HTERT RPE-1 (cell line): Measurements from ENCODE around the gene GUCY1A2.
"Not testable (repeated sequence)": the region's sequence is repeated elsewhere in the genome, so short reads cannot be mapped to it uniquely, and the experiment has no call there.

Source experiments
- in situ Hi-C: fragments of 300-500 bp; cut with MboI; formaldehyde crosslinking; loops from 4 replicates; pipeline ENCODE4 v1.14.3; 2020; ENCODE audit warnings: low sequenced_read_pairs

Gene GUCY1A2

DNA sequence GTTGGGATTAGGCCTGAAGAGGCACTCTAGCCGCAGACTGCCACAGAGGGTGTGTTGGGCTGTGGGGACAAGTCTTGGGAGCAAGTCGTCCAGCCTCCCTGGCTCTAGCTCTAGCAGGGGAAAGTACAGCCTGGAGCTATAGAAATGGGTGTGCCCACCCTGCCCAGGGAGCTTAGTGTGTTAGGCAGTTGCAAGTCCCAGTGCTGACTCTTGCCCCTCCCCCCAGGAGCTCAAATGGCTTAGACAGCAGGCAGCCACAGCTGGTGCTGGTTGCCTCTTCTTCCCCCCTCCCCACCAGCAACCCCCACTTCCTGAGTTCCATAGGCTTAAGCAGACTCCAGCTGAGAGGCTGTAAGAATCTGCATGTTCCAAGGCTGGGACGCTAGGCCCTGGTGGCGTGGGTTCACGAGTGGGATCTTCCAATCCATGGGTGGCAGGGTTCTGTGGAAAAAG, 61.2 kb downstream of the GUCY1A2 start:
- in situ Hi-C loops, result no loop called here

DNA sequence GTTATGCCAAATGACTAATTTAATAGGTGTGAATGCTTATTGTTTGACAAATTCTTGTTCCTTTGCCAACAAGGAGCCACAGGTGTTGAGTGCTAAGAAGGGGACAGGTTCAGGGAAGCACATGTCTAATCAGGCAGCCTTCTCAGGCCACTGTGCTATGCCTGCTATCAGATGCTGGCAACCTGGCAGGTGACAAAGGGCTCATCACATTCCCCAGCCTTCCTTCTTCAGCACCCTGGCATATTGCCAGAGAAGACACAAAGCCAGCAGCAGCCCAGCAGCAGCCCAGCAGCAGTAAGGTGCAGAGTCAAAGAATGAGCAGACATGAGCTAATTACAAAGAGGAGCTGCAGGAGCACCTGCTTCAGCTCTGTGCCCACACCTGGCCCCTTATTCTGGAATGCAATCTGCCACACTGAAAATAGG, 68.2 kb downstream of the GUCY1A2 start:
- in situ Hi-C loops, result no loop called here

DNA sequence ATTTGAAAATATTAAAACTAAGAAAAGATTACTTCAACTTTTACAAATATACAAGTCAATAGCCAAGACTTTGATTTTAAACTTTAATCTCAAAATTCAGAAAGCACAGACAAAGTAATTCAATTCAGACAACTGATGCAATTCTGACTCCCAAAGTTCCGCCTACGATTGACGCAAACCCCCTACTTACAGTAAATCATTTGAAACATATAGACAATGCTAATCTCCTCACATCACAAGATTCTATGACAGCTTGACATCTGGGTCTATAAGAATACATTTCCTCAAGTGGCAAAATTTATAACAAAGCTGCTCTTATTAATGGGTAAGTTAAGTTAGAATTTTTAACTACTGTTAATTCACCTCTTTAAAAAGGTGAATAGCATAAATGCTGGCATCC, 75.2 kb downstream of the GUCY1A2 start:
- in situ Hi-C loops, result no loop called here

DNA sequence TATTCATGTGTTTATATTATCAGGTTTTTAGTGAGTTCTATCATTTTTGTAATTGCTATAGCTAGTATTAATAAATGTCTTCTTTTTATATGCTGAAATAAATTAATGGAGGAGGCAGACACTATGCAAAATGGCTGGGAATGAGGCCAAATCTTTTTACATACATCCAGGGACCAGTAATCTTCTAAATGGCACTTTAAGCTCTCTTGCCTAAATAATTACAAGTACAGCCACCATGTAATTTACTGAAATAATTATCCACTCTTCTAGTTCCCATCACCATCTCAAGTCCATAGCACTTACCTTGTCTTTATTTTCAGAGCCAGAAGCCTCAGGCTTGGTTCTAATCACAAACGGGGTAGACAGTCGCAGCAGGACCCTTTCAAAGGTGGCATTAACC, 79.1 kb downstream of the GUCY1A2 start:
- in situ Hi-C loops, result no loop called here

DNA sequence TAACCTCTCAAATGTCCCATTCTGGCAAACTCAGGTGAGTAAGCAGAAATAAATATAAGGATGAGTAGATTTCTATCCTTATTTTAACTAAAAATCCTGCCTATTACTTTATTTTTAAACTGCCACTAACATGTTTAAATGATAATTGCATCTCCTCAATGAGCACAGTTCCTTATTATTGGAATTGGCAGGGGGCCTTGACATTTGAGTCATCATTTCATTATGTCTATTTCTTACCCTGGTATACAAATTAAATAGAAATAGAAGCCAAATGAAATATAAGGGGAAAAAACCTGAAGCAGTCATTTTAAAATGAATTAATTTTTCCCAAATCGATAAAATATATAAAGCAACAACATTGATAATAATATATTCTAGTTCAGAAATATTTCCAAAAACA, 81.2 kb downstream of the GUCY1A2 start:
- in situ Hi-C loops, result no loop called here

DNA sequence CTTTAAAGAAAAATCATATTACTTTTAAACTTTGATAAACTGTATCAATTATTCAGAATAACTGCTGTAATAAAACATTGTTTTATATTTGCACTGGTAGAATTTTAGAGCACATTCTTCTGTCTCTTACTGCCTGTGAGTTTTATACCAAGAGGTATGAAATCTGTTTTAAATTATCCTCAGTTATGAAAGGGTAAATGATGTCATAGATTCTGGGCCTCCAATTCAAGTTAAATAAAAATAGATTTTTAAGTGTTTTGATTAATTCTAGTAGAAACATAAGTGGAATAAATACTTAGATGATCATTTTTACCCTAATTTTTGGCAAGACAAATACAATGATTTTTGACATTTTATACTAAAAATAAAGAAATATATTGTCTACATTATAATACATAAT, 93.0 kb downstream of the GUCY1A2 start:
- in situ Hi-C loops, result no loop called here

DNA sequence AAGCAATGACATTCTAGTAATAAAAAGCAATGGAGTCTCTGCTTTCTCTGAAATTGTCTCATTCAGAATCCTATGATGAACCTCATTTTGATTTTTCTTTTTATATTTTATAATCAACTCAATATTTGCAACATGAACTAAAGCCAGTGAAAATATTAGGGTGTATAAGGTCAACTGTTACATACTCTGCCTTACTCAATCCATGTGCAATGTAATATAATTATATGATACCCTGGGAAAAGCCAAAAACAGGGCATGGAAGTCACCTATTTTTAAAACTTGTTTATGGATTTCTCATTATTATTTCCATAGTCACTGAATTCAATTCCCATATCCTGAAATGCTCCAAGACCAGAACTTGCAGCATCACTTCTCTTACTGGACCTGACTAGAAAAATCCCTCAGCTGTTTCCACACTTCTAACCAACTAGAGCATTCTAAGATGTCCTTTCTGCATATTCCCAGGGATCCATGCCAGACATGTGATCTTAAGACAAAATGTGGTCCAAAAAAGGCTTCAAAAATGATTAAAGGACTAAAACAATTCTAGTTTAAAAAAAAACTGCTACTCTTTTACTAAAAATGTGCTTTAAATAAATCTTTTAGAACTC, 97.3 kb downstream of the GUCY1A2 start:
- in situ Hi-C loops, result no loop called here

DNA sequence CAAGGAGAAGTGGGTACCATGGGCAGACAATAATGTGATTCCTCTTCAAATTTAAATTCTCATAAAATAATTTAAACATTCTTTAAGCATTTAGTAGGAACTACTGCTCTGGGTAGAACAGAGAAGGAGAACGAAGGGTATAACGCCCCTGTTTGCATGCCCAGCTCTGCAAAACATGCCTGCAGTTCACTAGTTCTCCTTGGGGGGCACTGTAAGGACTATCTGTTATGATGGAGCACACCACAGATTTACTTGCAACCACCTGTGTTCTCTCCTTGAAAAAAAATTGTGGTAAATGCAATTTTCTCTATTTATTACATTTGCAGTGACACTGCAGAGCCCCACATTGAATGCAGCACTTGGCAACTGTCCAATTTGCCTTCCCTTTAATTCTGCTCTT, 100.3 kb downstream of the GUCY1A2 start:
- in situ Hi-C loops, result no loop called here

DNA sequence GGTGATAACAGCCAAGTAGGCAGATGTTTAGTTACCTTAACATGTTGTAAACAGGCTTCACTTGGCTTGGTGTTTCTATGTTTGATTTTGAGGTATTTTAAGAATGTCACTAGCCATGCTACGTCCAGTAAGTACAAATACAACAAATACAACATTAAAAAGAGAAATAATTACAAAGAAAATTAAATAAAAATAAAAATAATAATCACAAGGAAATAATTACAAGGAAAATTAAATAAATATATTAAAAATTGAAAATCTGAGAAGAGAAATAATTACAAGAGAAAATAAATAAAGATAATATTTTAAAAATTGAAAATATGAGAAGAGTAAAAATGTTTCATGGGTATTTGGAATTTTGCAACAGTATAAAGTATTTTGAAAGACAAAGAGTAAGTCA, 103.9 kb downstream of the GUCY1A2 start:
- in situ Hi-C loops, result no loop called here

DNA sequence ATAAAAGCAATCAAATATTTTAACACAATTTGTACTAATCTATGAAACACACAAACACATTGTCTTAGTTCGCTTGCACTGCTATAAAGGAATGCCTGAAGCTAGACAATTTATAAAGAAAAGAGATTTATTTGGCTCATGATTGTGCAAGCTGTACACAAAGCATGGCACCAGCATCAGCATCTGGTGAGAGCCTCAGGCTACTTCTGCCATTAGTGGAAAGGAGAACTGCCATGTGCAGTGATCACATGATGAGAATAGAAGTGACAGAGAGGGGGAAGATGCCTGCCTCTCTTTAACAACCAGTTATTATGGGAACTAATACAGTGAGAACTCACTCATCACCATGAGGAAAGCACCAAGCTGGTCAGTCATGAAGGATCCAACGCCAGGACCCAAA, 105.1 kb downstream of the GUCY1A2 start:
- in situ Hi-C loops, result no loop called here

DNA sequence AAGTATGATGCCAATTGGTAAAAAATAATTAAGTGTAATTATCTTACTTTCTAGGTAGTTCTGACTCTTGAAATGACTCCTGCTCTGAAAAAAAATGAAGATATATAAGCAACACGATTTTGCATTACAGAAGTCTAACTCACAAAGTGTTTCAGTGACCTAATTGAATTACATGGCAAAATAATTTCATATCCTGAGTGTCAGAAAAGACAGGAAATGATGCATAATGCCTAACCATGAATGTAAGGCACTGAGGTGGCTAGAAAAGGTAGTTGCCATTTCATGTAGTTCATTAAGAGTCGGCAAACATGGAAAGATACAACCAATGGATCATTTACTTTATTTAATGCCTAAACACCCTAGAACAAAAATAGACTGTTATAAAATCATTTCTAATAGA, 113.5 kb downstream of the GUCY1A2 start:
- in situ Hi-C loops, result no loop called here

DNA sequence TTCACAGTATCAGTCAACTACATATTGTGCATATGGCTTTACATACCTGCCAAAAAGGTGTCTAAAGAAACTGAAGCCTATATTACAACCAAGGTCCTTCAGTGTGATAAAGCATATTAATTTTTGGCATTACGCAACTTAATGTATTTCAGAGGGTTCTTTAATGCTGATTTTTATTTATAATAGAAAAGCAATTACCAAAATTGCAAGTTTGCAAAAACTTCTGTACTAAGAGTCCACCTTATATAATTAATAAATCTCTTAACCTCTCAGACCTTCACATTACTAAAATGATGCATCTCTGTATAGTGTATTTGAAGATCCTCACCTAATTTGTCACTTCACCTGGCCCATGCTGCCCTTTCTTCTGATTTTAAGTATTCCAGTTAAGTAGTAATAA, 128.6 kb downstream of the GUCY1A2 start:
- in situ Hi-C loops, result no loop called here

DNA sequence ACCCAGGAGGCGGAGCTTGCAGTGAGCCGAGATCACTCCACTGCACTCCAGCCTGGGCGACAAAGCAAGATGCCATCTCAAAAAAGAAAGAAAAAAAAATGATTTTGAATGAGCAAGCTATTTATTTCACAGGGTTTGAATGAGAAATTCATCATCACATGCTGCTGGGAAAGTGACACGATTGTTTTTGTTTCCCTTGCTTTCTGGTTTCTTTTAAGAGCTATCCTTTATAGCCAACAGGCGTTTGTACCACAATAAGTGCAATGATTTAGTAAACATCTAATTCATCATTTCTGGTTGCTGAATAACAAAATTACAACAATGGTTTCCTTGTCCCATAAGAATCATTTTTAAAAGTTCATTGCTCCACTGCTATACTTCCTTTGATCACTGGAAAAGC, 129.9 kb downstream of the GUCY1A2 start:
- in situ Hi-C loops, result no loop called here

DNA sequence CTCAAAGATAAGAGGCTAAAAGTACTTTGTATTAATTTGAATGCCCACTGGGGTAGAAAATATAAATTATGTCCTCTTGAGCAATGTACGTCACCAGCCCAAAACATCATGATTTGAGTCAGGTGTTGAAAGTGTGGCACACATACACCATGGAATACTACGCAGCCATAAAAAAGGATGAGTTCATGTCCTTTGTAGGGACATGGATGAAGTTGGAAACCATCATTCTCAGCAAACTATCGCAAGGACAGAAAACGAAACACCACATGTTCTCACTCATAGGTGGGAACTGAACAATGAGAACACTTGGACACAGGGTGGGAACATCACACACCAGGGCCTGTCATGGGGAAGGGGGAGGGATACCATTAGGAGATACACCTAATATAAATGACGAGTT, 134.6 kb downstream of the GUCY1A2 start:
- in situ Hi-C loops, result not testable (repeated sequence)

DNA sequence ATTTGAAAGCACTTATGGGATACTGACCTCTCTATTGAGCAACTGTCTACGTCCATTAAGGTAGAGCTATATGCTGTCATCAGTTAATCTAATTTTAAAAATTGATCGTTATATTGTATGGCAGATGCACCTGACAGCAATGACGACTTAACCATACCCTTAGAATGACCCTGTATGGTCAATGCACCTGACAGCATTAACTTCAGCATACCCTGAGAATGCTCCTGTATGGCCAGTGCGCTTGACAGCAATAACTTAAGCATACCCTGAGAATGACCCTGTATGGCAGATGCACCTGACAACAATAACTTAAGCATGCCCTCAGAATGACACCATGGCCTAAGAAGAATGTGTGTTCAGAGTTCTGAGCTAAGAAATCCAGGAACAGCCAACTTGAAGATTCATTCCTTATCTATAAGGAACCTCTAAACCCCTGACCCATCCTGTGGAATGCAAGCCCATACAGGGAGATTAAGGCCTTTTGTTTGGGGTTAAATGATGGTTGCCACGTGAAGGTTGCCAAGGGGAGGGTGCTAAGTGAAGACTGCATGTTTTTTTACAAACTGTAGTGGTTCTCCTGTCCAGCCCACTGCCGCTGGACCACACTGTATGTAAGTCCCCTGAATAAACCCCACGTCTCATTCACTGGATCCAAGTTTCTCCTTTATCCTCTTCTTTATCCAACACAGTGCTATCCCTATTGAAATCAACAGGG, 138.3 kb downstream of the GUCY1A2 start:
- in situ Hi-C loops, result no loop called here

DNA sequence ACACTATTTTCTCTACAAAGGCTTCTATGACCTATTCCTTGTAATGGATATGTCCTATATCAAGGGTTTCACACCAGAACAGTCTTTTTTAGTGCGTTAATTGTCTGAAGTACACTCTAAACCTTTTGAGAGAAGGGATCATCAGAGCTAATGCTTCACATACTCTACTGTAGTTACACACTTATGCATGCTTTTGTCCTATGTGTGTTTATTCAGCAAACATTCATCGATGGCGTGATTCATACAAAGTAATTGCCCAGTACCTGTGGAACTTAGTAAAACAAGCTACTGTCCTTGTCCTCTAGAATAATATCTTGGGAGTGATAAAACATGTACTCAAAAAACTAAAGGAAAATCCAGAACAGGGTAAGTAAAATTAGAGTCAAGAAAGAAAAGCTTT, 139.2 kb downstream of the GUCY1A2 start:
- in situ Hi-C loops, result no loop called here

DNA sequence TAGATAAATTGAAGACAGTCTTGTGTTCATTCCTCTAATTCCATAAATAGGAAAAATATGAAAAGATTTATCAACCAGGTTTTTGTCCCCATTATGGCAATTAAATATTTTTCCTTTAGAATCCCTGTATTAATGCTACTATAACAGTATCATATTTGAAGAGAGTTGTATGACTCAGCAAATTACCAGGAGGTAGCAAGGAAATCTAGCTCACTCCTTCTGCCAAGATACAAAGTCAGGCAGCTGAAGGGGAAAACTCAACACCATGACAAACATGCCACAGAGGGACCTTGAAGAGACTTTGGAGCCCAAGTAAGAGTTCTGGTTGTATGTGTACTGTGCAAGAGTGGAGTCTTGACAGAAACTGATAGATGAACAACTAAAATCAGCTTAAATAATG, 143.3 kb downstream of the GUCY1A2 start:
- in situ Hi-C loops, result no loop called here

DNA sequence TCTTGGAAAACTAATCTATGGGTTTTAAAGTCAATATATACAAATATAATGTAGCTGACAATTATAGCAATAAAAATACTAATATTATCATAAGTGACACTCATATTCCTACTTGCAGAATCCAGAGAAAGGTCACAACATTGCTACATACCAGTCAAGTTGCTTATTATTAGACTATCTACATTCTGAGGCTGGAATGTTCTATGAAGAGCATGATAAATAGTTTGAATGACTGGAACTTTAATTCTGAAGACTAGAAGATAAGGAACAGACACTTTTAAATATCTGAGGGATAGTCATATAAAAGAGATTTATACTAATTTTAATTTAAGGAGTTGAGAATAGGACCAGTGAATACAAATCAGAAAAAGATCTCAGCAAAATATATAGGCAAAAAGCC, 146.0 kb downstream of the GUCY1A2 start:
- in situ Hi-C loops, result no loop called here

DNA sequence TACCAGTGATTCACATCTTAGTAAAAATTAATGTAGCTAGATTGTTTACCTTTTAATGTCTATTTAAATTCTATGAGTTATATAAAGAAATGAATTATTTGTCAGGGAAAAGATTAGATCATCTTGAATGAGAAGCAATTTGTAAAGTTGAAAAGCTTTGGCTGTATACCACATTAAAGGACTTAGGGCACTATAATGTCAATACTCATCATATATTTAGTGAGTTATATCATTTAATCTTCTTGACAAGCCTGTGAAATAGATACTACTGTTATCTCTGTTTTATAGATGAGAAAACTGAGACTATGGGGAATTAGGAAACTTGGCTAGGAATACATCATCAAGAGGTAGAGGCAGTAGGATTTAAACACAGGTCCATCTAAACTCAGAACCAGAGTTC, 160.1 kb downstream of the GUCY1A2 start:
- in situ Hi-C loops, result no loop called here

DNA sequence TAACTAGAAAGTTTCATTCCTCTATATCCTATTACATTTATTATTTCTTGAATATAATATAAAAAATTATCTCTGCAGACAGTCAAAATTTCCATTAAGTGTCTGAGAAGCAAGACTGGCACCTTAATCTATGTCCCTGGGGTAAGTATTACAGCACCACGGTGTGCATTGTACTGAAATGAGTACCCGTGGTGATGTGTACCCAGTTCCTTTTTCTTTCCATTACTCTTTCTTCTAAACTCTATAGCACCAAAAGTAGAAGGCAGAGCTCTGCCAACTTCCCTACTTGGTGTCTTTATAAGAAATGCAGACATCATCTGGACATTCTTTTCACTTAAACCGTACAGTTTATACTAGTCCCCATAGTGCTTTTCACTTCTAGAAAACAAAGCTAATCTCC, 161.7 kb downstream of the GUCY1A2 start:
- in situ Hi-C loops, result no loop called here

DNA sequence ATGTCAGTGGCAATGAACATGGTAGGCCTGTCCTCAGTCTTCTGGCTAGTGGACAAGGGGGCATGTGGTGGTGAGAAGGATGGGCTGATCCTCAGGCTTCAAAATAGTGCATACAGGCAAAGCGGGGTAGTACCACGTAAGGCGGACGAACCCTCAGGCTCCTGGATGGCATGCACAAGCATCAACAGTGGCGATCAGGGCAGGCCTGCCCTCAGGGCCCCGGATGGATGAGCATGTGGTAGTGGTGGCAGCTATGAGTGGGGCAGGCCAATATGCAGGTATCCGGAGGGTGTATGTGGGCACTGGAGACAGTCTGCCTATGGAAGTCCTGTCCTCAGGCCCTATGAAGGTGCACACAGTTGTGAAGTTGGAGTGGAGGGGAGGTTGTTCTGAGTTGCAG, 163.8 kb downstream of the GUCY1A2 start:
- in situ Hi-C loops, result no loop called here

DNA sequence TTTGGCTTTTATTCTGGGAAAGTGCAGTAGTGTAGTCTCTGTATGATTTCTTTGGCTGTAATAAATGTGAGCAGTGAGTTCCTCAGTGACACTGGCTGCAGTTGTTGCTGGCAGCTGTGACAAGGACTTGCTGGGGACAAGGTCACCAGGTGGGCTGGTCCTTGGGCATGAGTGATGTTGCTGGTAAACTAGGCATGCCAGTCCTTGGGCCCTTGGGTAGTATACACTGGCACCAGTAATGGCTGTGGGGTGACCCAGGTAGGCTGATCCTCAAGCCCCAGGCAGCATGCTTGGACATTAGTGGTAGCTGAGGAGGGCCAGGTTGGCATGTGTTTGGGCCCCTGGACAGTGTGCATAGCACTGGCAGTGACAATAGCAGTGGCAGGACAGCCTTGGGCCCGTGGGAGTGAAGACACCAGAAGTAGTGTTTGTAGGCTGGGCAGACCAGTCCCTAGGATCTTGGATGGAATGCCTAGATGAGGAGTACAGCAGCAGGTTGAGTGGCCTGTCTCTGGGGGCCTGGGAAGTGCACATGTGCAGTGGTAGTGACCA, 164.3 kb downstream of the GUCY1A2 start:
- in situ Hi-C loops, result no loop called here

DNA sequence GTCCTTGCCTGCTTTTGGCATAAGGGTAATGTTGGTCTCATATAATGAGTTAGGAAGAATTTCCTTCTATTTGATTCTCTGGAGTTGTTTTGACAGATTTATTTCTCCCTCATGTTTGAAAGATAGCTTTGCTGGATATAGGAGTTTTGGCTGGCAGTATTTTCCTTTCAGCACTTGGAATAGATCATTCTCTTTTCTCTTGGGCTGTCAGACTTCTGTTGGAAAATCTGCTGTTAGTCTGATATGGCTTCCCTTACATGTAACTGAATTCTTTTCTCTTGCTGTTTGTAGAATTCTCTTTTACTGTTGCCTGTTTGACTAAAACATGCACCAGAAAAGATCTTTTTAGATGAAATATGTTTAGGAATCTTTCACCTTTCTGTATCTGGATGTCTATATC, 165.5 kb downstream of the GUCY1A2 start:
- in situ Hi-C loops, result no loop called here
